K562 (cell line): Measurements from ENCODE around the gene WASHC4.

Source experiments
- EP300 ChIP-seq: IDR thresholded peaks from 2 replicates; pipeline ENCODE4 v1.6.1; 2012; ENCODE audit warnings: low read length, improper control_type of control experiment
- HDAC3 ChIP-seq: fragments of 450-650 bp; IDR thresholded peaks from 2 replicates; pipeline ENCODE4 v1.6.1; 2018; ENCODE audit warnings: borderline replicate concordance, mild to moderate bottlenecking, moderate library complexity; ENCODE audit not compliant: partially characterized antibody
- JUND ChIP-seq, 2 experiments: IDR thresholded peaks; 2 replicates in 1 of 2; 3 replicates in 1 of 2; pipeline ENCODE4 v1.6.1; 2011; ENCODE audit warnings: borderline replicate concordance in 2 of 2, low read depth in 2 of 2, low read length in 2 of 2, improper control_type of control experiment in 1 of 2, missing biosample characterization in 1 of 2, missing genetic modification characterization in 1 of 2, missing genetic modification reagents in 1 of 2
- MECOM ChIP-seq: fragments of 250-450 bp; sonication (Bioruptor Pico); IDR thresholded peaks from 2 replicates; pipeline ENCODE4 v1.8.0; 2022; ENCODE audit warnings: inconsistent platforms
- NFE2L1 ChIP-seq: fragments of 450-650 bp; IDR thresholded peaks from 2 replicates; pipeline ENCODE4 v1.6.1; 2016; ENCODE audit warnings: missing genetic modification characterization, low read depth, mild to moderate bottlenecking, missing compliant biosample characterization, moderate library complexity, borderline replicate concordance
- ZNF431 ChIP-seq: sonication (generic); formaldehyde crosslinking; IDR thresholded peaks from 2 replicates; pipeline ENCODE4 v1.8.0; 2022; ENCODE audit warnings: mild to moderate bottlenecking, missing genetic modification reagents
- TF ChIP-seq, protein P1 (sequence below): sonication (generic); formaldehyde crosslinking; IDR thresholded peaks from 2 replicates; pipeline ENCODE4 v1.5.0; 2020; ENCODE audit warnings: missing genetic modification reagents

- TF ChIP-seq NFE2L1 (tag) (no peak), MECOM (CRISPR knock-in tag) (no peak), ZNF431 (CRISPR knock-in tag) (no peak), HDAC3 (no peak), EP300 (no peak), JUND (IDR thresholded peaks at IDR 0.05; ENCODE audit: borderline replicate concordance, low read depth, low read length) (no peak), JUND (tag; IDR thresholded peaks at IDR 0.05; ENCODE audit: borderline replicate concordance, low read depth, low read length) (no peak)
- TF ChIP-seq, protein P1, sequence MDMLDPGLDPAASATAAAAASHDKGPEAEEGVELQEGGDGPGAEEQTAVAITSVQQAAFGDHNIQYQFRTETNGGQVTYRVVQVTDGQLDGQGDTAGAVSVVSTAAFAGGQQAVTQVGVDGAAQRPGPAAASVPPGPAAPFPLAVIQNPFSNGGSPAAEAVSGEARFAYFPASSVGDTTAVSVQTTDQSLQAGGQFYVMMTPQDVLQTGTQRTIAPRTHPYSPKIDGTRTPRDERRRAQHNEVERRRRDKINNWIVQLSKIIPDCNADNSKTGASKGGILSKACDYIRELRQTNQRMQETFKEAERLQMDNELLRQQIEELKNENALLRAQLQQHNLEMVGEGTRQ (CRISPR knock-in tag), result no peak
Measured at GRCh38 chr12:105069936-105070702, 37.4 kb upstream of the WASHC4 start.
